ENCODE results near the gene ADTRP.
"Not testable (repeated sequence)": the region's sequence is repeated elsewhere in the genome, so short reads cannot be mapped to it uniquely, and the experiment has no call there.

Gene ADTRP

DNA sequence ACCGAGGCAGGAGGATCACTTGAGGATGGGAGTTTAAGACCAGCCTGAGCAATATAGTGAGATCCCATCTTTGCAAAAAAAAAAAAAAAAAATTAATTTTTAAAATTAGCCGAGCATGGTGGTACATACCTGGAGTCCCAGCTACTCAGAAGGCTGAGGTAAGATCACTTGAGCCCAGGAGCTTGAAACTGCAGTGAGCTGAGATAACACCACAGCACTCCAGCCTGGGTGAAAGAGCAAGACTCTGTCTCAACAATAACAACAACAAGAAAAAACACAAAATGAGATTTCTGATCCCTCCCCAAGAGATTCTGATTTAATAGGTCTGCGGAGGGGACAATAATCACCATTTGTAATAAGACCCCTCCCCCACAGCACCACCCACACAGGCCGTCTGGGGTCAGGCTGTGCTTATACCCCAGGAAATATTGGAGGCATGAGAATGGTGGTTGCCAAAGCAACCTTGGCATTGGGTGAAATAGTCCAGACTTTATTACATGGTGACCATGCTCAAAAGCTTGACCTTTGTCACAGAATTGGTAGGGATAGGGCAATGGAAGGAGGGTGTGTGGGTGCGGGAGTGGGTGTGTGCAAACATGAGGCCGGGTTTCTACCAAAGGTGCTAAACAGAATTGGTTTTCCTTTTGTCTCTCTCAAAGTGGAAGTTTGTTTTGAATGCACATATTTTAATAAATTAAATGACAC is 24.4 kb upstream of the ADTRP start:
- DNase-seq = no peak

DNA sequence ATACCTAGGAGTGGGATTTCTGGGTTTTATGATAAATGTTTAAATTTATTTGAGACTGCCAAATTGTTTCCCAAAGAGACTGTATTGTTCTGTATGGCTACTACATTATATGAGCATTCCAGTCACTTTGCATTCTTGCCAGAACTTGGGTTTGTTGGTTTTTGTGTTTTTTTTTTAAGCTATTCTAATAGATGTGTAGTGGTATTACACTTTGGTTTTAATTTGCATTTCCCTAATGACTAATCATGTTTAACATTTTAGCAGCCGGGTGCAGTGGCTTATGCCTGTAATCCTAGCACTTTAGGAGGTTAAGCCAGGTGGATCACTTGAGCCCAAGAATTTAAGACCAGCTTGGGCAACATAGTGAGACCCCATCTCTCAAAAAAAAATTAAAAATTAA is 21.9 kb upstream of the ADTRP start:
- DNase-seq = not testable (repeated sequence)

DNA sequence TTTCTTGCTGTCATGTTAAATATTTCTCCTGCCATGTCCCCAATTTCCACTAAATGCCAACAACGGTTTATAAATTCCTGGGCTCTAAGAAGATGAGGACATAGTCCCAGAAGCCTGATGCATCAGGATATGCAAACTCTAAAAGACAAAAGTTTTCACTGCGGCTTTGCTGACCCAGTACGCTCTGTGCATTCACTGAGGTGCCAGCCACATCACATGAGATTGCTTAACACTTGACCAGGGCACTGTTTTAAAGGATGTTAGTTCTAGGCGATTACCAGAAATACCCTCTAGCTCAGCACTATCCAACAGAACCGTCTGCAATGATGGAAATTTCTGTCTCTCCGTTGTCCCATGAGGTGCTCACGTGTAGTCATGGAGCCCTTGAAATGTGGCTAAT is 19.9 kb upstream of the ADTRP start:
- DNase-seq = no peak

DNA sequence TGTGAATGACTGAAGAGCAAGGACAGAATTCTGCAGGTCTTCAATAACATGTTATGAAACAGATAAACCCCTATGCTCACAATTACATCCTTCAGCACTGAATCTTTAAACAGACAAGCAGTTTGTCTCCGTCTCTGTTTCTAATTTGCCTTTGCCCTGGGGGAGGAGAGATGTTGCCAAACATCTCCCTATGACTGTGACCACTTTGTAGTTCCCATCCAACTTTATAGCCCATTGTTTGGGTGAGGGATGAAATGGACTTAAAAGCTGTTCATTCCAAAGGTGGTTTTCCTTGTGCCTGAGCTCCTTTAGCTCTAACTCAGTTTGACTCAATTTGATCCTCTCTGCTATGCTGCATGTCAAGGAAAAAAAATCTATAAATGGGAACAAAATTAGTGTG is 19.5 kb upstream of the ADTRP start:
- DNase-seq = no peak

DNA sequence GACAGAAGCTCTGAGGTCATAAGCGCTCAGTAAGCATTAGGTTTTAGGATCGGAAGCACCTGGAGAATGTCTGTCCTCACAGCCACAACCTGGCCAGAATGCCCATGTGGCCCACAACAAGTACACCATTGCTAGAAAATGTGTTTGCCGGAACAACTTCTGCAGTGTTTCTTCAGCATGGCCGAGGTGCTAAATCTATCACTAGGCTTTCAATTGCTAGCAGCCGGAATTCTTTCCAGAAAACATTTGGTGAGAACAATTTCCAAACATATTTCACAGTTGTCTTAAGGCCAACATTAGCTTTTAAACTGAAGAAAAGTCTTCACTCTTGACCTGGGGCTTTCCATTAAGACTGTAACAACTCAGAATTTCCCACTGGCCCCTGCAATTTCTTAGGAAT is 18.2 kb upstream of the ADTRP start:
- no peak for DNase-seq

DNA sequence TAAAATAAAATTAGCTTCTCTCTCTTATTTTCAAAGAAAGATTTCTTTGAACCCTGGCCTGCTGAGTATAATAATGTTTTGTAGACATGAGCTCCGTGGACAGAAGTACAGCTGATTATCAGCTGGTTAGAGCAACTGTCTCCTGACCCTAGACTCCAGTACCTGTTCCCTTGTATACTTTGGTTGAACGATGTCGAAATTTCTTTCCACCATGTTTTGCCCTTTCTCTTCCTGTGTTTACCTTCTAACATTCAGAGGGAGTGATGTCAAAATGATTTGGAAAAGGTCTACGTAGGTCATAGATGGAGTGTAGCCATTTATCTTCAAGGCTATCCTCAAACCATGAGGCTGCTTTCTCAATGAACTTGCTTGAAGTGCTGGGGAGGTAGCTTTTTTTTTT is 16.8 kb upstream of the ADTRP start:
- DNase-seq = no peak

DNA sequence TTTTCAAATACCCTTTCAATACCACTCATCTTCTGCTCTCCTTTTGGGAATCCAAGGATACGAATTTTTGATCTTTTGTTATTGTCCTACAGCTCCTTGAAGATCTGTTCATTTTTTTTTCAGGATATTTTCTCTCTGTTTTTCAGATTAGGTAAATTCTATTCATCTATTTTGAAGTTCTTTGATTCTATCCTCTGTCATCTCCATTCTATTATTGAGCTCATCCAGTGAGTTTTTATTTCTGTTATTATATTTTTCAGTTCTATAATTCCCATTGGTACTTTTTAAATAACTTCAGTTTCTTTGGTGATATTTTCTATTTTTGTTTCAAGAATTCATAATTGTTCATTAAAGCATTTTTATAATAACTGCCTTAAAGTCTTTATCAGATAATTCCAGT is 14.7 kb upstream of the ADTRP start:
- DNase-seq = no peak

DNA sequence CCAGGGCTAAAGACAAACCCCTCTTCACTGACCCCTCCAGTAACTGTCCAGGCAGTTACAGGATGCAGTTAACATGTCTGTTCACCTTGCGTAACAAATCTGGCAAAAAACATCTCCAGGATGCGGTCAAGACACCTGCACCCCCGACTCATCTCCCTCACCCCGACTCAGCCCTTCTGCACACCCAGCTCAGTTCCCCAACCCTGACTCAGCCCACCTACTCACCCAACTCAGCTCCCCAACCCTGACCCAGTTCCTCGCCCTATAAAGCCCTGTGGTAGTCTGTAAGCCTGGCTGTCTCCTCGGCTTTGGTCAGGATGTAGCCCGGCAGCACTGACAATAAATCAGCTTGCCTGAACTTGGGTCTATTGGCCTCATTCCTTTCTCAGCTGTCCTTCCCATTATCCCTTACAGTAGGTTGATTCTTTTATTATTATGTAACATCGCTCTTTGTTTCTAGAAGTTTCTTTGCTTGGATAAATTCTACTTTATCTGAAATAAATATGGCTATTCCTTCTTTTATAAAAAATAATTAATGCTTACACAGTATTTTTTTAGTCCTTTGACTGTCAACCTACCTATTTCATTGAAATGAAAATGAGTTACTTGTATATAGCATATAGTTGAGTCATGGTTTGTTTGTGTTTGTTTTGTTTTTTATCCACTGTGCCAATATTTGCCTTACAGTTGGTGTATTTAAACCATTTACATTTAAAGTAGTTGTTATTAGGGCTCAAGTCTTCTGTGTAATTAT is 12.9 kb upstream of the ADTRP start:
- no peak for DNase-seq

DNA sequence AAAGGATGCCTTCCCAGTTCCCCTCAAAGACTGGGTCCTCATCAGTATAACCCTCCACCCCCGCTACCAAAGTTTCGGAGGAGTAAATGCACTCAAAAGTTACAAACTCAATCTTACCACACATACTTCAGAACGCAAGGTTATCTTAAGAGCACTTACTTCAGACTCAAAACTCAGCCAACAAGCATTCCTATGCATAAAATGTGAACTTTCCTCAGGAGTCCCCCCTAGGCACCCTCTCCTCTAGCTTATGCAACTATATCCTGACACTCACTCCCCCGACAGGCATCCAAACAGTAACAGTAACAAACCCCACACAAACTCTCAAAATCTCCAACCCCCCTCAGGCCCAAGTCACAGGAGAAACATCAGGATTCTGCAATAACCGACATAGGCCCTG is 11.1 kb upstream of the ADTRP start:
- no peak for DNase-seq

DNA sequence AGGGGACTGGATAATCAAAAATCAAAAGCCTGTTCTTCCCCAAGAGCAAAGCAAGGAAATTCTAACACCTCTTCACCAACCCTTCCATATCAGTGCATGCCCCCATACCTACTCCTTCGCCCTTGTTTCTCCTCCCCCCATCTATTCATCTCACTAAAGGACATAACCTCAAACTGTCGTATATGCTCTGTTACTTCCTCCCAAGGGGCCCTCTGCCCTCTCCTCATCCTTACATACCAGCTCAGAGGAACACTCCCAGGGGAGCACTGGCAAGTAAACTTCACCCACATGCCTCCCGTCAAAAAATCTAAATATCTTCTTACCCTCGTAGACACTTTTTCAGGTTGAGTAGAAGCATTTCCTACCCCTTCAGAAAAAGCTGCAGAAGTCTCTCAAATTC is 9.4 kb upstream of the ADTRP start:
- DNase-seq = no peak

DNA sequence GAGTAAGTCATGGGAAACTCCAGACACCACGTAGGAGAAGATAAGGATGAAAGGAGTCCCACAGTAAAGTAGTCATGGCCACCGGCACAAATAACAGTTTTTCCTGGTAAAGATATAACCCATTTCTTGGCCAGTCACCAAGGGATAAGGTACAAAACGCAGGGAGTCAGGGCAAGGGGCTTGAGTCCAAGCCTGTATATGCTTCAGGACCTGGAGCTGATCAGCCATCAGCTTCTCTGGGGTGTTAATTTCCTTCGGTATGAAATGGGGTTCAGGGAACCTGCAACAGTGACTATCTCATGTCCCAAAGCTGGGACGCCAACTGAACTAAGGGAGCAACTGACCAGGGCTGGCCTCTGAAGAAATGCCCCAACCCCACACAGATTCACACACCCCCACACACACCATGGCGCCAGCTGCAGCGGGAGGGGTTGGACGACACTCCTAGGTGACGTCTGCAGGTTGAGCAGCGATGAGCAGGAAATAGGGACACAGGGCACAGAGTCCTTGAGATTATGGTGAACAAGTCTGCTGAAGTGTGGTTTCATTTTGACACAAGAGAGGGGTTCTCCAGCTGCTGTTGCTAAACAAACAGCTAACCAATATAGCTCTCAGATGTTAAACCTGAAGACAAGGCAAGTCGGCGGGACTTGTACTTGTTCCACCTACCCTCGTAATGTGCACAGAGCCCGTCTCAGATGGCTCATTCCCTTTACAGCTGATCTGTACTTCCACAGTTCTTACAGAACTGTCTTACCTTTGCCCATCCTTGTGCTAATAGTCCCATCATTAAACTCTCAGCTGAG is 7.4 kb upstream of the ADTRP start:
- DNase-seq = no peak

DNA sequence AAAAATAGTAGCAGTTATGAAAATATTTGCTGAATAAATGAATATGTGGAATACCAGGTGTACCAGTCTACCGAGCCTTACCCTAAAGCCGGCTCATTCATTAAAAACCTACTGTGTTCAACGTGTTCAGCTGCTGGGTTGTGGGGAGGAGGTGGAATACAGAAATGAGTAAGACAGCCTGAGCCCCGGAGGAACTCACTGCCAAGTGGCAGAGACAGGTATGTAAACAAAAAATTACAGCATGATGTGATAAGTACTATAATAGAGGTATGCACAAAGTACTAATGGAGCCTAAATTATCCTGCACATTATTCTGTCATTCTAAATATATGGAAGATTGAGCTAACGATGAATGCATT is 6.8 kb upstream of the ADTRP start:
- DNase-seq = no peak

DNA sequence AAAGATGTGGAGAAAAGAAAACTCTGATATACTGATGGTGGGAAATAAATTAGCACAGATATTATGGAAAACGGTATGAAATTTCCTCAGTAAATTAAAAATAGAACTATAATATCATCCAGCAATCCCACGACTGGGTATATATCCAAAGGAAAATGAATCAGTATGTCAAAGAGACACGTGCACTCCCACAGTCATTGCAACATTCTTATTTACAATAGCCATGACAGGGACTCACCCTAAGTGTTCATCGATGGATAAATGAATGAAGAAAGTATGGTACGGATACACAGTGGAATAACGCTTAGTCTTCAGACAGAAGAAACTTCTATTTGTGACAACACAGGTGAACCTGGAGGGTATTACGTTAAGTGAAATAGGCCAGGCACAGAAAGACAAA is 5.7 kb upstream of the ADTRP start:
- no peak for DNase-seq

DNA sequence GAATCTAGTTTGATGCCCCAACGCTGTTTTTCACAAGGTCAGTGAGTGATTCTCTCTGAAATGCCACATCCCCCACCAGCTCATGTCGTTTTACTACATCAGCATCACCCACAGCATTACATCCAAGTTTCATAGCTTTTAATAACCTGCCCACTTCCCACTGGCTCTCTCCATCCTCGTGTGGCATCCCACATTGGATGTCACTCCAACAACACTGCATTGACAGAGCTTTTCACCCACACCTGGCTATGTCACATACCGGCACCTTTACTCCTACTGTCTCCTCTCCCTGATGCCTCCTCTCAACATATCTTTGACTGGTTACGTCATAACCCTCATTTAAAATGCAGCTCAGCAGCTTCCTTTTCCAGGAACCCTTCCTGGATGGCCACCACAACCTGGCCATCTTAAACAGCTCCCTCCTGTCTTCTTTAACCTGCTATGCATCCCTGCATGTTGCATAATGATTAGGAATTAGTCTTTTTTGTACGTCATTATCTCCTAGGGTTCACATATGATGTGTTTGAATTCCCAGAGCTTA is 5.0 kb upstream of the ADTRP start:
- DNase-seq = no peak

DNA sequence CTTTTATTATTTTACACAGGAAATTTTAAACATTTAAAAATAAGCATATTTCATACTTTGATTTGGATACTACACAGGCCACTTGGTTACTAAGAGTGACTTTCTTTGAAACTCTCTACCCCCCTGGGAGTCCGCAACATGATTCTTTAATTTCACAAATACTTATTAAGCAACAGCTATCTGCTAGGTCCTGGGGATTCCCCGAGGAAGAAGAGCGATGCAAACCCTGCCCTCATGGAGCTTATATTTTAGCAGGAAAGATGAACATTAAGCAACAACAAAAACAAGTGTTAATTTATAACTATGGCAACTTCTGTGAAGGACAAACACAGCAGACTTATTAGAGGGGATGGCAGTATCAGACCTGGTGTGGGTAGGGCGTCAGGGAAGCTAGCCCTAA is 3.9 kb upstream of the ADTRP start:
- no peak for DNase-seq

DNA sequence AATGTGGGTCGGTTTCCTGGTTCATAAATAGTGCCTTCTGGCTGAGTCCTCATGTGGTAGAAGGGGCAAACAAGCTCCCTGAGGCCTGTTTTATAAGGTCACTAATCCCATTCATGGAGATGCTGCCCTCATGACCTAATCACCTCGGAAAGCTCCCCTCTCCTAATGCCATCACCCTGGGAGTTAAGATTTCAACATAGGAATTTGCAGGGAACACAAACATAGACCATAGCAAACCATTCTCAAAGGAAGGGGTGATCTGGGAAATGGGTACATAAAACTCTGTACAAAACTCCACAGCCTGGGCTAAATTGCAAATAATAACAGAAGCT is 1.5 kb upstream of the ADTRP start:
- DNase-seq = no peak

DNA sequence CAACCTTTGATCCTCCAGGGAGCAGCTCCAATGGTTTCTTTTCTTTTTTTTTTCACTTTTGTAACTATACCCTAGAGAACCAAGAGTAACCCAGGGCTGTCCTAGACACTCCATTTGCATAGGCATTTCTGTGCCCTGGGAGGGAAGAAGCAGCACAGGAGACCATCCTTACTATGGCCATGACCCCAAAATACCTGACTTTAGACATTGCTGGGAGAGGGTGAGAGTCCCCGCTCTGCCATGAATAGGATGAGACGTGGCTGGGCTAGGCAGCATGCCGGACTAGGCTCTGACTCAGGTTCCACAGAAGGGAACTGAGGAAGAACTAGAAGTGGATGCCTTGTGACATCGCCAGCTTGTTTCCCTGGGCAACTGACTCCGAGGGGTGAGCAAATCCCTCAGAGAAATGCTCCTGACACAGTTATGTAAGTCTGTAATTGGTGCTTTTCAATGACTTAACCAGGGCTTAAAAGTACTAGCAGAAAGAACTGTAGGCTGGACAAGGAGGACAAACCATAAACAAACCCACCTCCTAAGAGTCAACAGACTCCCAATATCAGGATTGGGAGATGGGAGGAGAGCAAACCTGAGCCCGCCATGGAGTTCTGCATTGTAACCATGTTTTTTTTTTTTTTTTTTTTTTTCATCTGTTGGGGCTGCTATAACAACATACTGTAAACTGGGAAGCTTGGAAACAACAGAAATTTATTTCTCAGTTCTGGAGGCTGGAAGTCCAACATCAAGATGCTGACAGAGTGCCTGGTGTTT is 910 bp upstream of the ADTRP start:
- no peak for DNase-seq

DNA sequence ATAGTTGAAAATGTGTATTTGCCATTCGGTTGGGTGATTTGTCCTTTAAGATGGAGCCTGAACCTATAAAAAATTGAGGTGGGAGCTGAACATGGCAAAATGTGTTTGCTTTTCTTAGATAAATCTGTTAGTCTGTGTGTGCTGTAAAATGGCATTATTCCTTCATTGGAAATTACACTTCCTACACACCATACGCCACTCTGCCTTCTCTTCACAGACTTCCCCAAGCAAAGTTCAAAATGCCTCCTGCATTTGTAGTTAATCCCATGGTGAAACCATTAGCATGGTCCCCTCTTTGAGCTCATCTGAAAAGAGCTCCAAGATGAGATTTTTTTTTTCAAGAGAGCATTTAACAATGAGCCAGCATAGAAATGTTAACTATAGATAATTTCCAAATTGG is 567 bp downstream of the ADTRP start:
- no peak for DNase-seq

DNA sequence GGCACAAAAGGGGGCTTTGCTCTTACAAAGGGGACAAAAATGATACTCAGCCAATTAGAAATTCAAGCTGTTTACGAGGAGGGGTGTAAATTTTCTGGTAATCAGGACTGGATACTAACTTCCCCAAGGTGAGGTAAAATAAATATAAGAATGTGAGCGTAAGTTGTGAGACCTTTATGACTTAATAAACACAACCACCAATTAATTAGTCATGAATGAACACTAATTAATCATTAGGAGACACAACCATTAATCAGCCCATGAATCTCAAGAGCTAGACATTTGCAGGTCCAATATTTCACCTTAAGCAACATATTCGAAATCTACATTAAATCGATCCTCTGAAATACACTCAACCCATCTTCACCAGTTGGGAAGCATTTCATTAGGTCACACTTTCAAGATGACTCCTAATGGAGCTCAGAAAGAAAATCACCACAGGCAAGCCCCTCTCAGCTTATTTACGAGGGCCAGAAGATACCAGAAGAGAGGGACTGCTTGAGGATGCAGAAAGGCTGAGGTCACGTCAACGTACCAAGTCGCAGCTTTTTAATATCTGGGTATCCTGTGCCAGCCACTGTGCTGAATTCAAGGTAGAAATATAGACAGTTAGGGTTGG is 2.7 kb downstream of the ADTRP start:
- DNase-seq = no peak

DNA sequence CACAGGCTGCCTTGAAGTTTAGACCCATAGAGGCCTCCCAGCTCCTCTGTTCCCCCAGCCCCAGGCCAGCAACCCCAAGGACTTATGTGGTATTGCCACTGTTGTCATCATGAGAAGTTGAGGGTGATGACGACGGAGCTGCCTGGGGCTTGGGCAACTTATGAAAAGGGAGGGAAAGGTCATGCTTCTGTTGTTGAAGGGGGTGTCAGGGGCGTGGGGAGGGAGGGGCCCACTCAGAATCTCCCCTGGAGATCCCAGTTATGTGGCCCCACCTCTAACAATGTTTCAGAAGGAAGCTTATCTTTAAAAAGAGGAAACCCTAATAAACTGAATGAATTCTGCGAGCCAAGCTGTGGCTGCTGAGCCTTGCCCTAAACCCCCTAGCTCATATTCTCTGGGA is 4.2 kb downstream of the ADTRP start:
- DNase-seq = no peak

DNA sequence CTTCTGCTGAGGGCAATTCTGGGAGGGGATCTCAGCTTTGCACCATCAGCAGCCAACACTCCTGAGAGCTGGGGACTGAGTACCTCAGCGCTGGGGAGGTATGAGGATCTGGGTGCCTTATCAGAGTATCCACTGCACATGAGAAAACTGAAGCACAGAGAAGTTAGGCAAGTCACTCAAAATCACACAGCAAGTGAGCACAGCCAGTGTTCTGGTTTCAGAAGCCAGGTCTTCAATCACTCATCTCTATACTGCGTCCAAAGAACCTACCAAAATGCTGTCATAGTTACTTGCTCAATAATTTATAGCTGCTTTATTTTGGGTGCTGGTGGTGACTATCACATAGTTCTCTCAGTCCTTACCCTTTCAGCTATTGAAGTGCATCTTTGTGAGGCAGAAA is 5.0 kb downstream of the ADTRP start:
- DNase-seq = no peak

DNA sequence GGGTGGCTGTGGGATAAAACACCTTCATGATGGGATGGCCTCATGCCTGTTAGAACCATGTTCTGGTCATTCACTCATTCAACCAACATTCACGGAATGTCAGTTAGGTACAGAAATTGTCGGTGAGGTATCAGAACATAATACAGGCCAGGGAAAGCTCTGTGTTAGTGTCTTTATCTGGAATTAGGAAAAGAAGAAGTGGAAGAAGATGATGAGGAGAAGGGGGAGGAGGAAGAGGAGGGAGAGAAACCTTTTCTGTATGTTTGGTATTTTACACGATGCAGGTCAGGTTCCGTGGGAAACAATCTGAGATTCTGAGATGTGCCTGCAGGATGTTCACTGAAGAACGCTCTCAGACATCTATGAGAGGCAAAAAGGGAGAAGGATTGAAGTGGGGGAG is 5.6 kb downstream of the ADTRP start:
- no peak for DNase-seq

Data from NCI-H1048 (cell line).